ENCODE results near the gene ADGRD2.

Gene ADGRD2

DNA sequence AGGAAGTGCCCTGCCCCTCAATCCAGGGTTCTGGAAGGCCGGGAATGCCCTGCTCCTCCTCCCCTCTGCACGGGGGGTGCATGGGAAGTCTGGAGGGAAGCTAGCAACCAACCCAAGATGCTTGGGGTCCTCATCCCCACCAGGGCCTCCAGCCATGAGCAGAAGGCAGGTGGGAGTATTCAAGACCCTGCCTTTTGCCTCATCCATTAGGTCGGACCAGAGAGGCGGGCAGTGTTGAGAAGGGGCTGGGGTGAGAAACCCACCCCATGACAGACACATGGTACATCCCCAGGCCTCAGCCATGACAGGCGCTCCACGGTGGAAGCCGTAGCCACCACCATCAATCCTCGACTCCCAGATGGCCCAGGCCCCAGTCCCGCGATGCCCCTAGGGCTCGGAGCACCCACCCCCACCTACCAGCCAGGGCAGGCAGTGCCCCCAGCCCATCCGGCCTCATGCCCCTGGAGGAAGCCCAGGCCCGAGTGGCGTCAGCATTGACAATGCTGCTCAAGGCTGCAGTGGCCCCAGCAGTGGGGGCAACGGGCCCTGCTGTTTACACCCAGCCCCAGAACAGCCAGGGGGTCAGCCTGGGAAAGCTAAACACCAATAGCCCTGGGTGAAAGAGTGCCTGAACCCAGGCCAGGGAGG is 48.4 kb downstream of the ADGRD2 start:
- DNase-seq (ENCODE audit: low spot score): no peak

- DNase-seq (ENCODE audit: low spot score): no peak
Measured at GRCh38 chr9:124499216-124499615, 49.0 kb downstream of the ADGRD2 start.

DNA sequence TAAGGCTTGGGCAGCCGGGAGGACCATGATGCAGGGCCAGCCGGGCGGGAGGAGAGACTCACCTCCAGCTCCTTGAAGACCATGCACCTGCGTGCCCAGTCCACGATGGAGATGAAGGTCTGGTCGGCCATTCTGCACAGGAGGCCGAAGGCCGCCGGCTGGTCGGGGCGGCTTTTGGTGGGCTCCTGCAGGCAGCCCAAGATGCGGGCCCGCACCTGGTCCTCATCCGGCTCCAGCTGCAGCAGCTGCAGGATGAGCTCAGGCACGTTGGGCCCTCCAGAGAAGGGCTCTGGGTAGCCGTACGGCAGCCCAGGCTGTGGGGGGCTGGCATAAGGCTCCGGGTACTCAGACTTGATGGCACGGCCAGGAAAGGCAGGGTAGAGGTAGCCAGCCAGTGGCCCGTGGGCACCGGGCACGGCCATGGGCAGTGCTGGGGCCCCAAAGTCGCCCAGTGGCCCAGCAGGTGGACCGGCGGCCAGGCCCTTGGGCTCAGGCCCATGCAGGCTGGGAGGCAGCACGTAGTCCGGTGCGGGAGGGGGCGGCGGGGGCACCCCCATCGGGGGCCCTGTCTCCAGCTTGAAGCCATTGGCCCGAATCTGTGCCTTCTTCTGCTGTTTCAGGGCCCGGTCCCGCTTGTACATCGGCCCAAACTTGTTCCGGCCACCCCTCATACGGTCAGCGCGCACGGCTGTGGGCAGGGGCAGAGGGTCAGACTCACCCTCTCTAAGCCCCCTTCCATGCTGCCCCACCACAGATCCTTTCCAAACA is 50.0 kb downstream of the ADGRD2 start:
- DNase-seq (ENCODE audit: low spot score): no peak

DNA sequence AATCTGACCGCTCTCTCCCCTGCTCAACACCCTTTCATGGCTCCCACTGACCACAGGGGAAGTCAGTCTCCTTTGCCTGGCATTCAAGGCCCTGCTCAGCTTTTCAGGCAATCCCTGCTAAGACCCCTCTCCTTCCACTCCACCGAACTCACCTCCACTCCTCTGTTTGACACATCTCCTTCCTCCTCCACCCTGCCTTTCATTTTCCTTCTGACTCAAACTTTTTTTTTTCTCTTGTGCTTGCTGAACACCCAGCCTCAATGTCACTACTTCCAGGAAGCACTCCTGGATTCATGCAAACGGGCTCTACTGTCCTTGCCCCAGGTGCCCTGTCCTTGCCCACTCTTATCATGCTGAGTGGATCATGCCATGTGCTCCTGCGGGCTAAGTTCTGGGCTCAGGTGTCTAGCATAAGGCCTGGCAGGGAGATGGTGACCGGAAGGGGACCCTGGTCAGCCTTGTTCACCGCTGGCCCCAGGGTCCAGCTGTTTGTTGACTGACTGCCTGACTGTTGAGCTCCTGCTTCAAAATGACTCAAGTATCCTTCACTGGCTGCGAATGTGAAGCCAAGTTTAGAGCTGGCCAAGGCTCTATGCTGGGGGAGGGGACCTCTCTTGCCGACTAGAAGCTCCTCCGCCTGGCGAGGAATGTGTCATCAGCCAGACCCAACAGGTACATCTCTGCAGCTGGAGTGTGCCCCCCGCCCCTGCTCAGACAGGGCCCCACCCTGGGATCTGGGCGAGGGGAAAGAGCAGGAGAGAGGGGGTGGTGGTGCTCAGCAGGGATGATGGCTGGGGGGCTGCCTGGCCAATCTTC is 50.8 kb downstream of the ADGRD2 start:
- no peak for DNase-seq (ENCODE audit: low spot score)

DNA sequence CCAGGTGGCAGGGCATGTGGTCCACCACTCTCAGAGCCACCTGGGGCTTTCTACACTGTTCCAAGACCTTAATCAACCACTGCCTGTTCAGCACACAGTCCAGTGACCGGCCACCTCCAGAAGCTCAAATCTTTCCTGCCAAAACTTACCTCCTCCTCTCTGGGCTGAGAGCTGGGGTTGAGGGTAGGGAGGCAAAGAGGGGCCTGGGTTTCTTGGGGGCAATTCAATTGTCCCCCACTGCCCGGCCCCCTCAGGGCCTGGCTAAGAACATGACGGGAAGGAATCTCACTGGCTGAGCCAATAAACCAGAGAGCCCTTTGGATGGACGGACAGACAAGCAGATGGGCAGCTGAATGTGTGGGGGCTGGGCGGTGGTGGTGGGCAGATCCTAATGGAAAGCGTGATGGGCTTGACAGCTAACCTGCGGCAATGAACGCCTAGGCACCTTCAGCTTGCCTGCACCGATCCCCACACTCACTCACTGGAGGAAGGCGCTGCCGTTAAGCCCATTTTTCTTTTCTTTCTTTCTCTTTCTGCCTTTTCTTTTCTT is 51.6 kb downstream of the ADGRD2 start:
- DNase-seq (ENCODE audit: low spot score): no peak

DNA sequence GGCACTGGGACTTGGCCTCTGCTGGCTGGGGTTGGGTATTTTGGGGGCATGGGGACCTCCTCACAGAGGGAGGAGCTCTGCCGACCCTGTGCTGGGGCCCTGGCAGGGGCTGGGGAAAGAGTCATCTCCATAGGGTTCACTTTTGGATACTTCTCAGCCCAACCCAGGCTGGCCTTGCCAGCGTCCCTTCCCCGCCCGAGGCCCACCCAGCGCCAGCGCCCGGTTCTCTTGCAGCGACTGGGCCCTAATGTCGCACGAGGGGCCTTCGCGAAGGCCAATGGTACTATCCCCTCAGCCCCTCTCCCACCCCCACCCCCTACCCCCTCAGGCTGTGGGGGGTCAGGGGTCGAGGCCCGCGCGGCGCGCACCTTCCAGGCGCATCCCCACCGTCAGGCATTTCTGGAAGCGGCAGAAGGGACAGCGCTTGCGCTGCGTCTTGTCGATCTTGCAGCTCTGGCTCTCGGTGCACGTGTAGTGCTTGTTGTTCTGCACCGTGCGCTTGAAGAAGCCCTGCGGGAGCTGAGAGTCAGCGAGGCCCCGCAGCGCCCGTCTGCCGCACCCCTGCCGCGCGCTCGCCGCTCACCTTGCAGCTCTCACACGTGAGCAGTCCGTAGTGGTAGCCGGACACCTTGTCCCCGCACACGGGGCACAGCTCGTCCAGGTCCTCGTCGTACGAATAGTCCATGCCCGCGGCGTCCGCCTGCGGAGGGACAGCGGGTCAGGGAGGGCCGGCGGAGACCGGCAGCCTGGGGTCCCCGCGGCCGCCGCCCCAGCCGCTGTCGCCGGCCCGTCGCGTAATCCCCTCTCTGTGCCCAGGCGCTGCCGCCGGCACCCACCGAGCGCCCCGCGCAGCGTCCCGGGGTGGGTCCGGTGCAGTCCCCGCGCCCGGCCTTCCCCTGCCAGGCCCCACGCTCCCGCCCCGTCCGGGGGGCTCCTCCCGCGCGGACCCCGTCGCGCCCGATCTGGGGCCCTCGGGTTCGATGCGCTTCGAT is 52.8 kb downstream of the ADGRD2 start:
- no peak for DNase-seq (ENCODE audit: low spot score)

GRCh38 chr9:124503713-124504529 is 53.7 kb downstream of the ADGRD2 start:
- DNase-seq (ENCODE audit: low spot score): no peak

GRCh38 chr9:124504530-124505005 is 54.3 kb downstream of the ADGRD2 start:
- DNase-seq (ENCODE audit: low spot score): no peak

GRCh38 chr9:124505006-124505900 is 55.0 kb downstream of the ADGRD2 start:
- DNase-seq (ENCODE audit: low spot score): no peak

GRCh38 chr9:124505901-124506346 is 55.7 kb downstream of the ADGRD2 start:
- DNase-seq (ENCODE audit: low spot score): no peak

- DNase-seq (ENCODE audit: low spot score): no peak
Measured at GRCh38 chr9:124506433-124506832, 56.2 kb downstream of the ADGRD2 start.

- no peak for DNase-seq (ENCODE audit: low spot score)
Measured at GRCh38 chr9:124506931-124507879, 57.0 kb downstream of the ADGRD2 start, which contains the start of gene NR5A1. TSS of gene NR5A1 (minus strand) at chr9:124507399. CDS start at chr9:124503395, 4,004 bp downstream.

DNA sequence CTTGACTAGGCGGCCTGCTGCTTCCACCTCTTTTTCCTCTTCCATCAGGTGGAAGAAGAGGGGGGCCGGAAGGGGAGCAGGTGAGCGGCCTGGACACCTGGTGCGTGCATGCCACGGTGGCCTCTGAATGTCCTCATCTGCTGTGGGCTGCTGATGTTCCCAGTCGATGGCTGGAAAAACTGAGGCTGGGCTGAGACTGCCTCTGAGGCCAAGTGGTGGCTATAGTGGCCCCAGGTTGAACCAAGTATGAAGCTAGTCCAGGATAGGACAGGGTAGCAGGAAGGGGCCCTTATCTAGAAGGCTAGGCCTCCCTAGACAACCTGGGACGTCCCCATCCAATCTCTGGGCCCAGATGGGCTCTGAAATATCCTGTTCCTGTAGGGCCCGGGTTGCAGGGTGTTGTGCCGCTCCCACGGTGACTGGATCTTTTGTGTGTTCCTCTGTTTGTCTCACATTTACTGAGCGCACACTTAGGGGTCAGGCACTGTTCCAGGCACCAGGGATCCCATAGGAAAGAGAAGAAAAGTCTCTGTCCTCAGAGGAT is 57.7 kb downstream of the ADGRD2 start:
- DNase-seq (ENCODE audit: low spot score): no peak

DNA sequence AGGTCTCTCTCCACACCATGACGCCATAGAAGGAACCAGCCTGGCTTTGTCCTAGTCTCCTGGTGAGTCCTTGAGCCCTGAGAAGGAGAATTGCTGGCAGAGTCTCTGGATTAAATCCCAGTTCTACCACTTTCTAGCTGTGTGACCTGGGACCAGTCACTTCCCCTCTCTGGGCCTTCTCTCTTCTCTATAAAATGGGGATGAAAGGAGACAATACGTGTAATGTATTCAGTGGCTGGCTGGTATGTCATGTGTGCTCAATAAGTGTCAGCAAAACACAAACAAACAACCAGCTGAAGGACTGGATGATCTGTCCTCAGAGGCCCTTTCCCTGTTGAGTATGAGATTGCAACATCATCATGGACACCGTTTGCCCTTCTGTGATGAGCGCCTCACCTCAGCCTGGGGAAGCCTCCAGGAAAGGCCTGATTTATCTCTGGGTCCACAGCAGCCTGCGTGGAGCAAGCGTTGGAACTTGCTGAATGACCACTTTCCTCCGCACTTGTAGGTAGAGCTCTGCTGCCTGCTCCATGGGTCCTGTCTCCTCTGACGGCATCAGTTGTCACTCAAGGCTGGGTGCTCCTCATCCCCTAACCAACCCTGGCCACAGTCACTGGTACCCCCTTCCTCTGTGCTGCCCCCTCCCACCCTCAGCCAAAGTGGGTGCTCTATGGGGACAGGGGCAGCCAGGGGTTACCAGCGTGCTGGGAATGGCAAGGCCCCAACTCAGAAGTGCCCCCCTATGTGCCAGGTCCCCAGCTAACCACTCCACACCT is 60.6 kb downstream of the ADGRD2 start:
- DNase-seq (ENCODE audit: low spot score): no peak

DNA sequence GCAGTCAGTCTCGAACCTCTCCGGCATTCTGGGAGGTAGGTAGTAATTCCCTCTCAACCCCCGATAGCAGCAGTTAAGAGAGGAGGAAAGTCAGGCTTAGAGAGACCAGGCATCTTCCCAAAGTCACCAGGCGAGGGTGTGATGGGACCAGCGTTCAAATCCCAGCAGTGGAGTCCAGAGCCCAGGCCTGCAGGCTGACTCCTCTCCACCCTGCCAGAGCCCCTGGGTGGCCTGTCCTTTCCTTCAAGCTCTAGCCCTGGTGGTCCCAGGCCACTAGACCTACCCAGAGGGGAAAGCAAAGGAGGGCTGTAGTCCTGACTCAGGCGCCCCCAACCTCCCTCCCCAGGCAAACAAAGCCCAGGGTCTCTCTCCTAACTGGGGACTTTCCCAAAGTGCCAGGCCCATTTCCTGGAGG is 61.2 kb downstream of the ADGRD2 start:
- DNase-seq (ENCODE audit: low spot score): no peak

DNA sequence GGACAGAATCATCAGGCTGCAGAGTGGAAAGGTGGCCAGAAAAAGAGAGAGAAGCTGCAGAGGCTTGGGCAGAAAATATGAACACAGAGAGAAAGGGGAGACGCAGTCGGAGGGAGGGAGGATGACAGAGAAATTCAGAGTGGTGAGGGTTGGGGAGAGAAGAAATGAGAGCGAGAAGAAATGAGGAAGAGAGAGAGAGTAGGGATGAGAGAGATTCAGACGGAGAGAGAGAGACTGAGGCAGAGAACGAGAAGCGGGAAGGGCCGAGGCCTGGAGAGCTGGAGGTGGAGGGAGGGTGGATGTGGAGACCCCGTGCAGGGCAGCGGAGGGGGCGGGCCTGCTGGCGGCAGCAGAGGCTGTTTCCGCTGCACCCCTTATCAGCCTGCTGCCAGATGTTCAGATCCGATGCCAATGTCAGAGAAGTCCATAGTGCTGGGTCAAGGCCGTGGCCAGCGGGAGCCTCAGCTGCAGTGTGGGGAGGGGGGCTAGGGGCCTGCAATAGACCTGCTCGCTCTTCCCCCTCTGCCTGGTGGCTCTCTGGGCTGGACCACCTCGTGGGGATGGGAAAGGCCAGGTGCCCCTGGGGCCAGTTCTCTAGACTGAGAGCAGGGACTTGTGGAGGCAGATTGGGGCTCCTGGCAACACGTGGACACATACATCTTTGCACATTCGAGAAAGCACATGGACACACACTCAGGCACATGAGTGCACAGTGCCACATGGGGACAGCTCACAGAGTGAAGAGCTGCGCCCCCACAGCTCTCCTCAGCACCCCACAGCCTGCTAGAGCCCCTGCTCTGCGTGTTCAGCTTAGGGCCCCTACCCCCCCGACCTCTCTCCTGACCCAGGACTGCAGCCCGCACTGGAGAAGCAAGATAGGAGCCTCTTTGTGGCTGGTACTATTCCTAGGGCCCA is 61.9 kb downstream of the ADGRD2 start:
- DNase-seq (ENCODE audit: low spot score): no peak
